GM04504 (cell line): ENCODE results near the gene DNMBP.
A peak's percentile ranks its signal among the peaks of the same experiment; 100 is the strongest.

Source experiments
- DNase-seq: peaks from one replicate; pipeline ENCODE4 v3.0.0-alpha.2; 2012; ENCODE audit warnings: low read depth

Gene DNMBP

GRCh38 chr10:100009793-100010676 lies at the start of gene DNMBP:
Gene DNMBP (minus strand): TSS chr10:100009947. CDS start chr10:99972124, 37,823 bp downstream.
- peak; percentile 66 for DNase-seq

- no peak for DNase-seq
Observed at GRCh38 chr10:100057948-100058347, 48.2 kb upstream of the DNMBP start.

- no peak for DNase-seq
Observed at GRCh38 chr10:100053686-100054460, 44.1 kb upstream of the DNMBP start.

GRCh38 chr10:100046021-100046486 lies 36.3 kb upstream of the DNMBP start:
- peak; percentile 65 for DNase-seq

GRCh38 chr10:100045592-100045991 lies 35.8 kb upstream of the DNMBP start:
- no peak for DNase-seq

- DNase-seq: peak; percentile 43
Observed at GRCh38 chr10:100043796-100044195, 34.0 kb upstream of the DNMBP start.

GRCh38 chr10:100043344-100043743 lies 33.6 kb upstream of the DNMBP start:
- DNase-seq: no peak

- no peak for DNase-seq
Observed at GRCh38 chr10:100041306-100042002, 31.7 kb upstream of the DNMBP start.

- DNase-seq: no peak
Observed at GRCh38 chr10:100038561-100039071, 28.9 kb upstream of the DNMBP start.

- no peak for DNase-seq
Observed at GRCh38 chr10:100037758-100038315, 28.1 kb upstream of the DNMBP start.

GRCh38 chr10:100036850-100037249 lies 27.1 kb upstream of the DNMBP start:
- no peak for DNase-seq

- DNase-seq: no peak
Observed at GRCh38 chr10:100033766-100034418, 24.1 kb upstream of the DNMBP start.

GRCh38 chr10:100027416-100027815 lies 17.7 kb upstream of the DNMBP start:
- DNase-seq: no peak

GRCh38 chr10:100025576-100025975 lies 15.8 kb upstream of the DNMBP start:
- no peak for DNase-seq

GRCh38 chr10:100024748-100025147 lies 15.0 kb upstream of the DNMBP start:
- no peak for DNase-seq

GRCh38 chr10:100022403-100022802 lies 12.7 kb upstream of the DNMBP start:
- no peak for DNase-seq

- no peak for DNase-seq
Observed at GRCh38 chr10:100021322-100021721, 11.6 kb upstream of the DNMBP start.

- DNase-seq: no peak
Observed at GRCh38 chr10:100020886-100021253, 11.1 kb upstream of the DNMBP start.

- DNase-seq: no peak
Observed at GRCh38 chr10:100020142-100020885, 10.6 kb upstream of the DNMBP start.

GRCh38 chr10:100019787-100020141 lies 10.0 kb upstream of the DNMBP start:
- no peak for DNase-seq
